ENCODE measurements around the gene AMY1A.
"Not testable (repeated sequence)": the region's sequence is repeated elsewhere in the genome, so short reads cannot be mapped to it uniquely, and the experiment has no call there.

Gene AMY1A

DNA sequence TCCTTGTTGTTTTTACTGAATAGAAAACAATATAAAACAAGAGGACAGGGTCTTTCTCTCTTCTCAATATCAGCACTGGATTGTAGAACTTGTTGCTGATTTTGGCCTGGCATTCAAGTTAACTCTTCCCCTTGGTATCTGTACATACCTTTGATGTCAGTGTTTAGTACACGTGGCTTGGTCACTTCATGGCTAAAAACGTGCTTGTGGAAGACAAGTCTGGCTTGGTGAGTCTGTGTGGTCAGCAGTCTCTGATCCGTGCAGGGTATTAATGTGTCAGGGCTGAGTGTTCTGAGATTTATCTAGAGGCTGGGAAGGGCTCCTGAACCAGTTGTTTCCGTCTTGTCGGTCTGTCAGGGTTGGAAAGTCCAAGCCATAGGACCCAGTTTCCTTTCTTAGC lies at the start of gene AMY1A:
AMY1A (plus strand) TSS at position 301 of the 400 bp plus-strand sequence. CDS start 571 bp downstream, outside the sequence.
- in situ Hi-C loops (cut with MboI; ENCODE audit: low sequenced_read_pairs), result not testable (repeated sequence)

- in situ Hi-C loops (cut with MboI; ENCODE audit: low sequenced_read_pairs), result no loop called here
These were observed 39.2 kb upstream of the AMY1A start for GRCh38 chr1:103616362-103616761.

GRCh38 chr1:103616994-103617477 lies 38.5 kb upstream of the AMY1A start, which contains the start of gene AMY2A:
TSS of gene AMY2A (plus strand) at chr1:103617427. CDS start at chr1:103617441, 14 bp downstream.
- in situ Hi-C loops (cut with MboI; ENCODE audit: low sequenced_read_pairs), result not testable (repeated sequence)

DNA sequence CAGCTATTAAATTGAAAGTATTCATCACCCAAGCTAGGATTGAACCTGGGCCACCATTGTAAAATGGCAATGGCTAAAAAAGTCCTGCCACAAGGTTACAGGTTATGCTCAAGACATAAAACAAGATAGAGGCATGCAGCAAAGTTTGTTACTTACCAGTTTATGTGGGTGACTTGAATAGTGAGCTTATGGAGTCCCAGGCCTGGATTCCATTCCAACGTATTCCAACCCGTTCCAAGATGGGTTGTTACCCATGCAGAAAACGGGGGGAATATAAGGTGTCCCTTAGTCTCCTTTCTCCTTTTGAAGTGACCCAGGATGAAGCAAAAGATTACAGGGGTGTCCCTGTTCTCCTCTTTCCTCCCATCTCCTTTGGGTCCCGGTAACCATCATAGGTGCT lies 28.1 kb upstream of the AMY1A start:
- in situ Hi-C loops (cut with MboI; ENCODE audit: low sequenced_read_pairs), result not testable (repeated sequence)

GRCh38 chr1:103641194-103641593 lies 14.4 kb upstream of the AMY1A start:
- in situ Hi-C loops (cut with MboI; ENCODE audit: low sequenced_read_pairs), result not testable (repeated sequence)

DNA sequence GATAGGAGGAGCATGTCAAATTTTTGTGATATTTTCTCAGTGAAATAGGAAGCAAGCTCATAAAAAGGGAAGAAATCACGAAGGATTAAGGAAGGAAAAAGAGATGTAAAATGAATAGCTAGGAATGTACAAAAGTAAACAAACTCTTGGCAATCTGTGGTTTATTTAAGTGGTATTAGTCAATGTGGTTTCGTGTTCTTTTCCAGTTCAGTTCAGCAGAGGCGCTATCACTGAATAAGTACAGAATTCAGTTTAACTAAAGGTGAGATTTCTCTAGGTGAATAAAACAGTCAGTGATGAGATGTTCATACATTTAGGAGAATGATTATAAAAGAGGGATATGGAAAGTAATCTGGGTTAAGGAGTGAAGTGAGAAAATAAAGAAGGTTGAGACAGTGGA lies 11.7 kb upstream of the AMY1A start:
- in situ Hi-C loops (cut with MboI; ENCODE audit: low sequenced_read_pairs), result not testable (repeated sequence)

DNA sequence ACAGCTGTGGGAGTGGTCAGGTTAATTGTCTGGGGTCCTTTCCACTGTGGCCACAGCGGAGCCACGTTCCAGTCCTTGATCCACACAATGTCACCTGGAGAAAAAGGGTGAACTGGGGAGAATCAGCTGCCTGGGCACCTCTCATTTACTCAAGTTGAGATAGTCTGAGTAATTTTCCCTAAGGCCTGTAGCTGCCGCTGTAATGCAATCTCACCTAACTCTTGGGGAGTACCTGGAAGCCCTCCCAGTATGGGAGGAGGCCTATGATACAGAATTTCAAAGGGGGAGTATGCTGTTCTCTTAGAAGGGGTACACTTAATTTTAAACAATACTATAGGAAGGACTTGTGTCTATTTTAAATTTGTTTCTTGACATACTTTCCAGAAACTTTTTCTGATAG lies 5.3 kb upstream of the AMY1A start:
- in situ Hi-C loops (cut with MboI; ENCODE audit: low sequenced_read_pairs), result not testable (repeated sequence)

DNA sequence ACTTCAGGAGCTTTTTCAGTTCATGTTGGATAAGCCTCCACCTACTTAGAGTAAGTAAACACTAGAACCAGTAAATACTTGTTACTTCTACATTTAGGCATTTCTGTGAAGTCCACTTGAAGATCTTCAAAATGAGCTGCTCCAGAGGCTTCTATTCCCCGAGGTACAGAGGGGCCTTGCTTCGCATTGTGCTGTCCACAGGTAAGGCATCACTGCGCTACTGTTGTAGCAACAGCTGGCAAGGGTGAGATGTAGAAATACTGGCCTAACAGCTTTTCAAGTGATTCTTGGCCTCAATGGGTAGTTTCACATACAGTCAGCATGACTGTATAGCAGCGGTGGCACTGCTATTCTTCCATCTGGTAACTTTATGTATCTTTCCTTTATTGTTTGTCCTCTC lies 4.7 kb upstream of the AMY1A start:
- in situ Hi-C loops (cut with MboI; ENCODE audit: low sequenced_read_pairs), result not testable (repeated sequence)

- in situ Hi-C loops (cut with MboI; ENCODE audit: low sequenced_read_pairs), result not testable (repeated sequence)
These were observed 1.4 kb upstream of the AMY1A start for GRCh38 chr1:103654133-103654532.

- in situ Hi-C loops (cut with MboI; ENCODE audit: low sequenced_read_pairs), result not testable (repeated sequence)
These were observed 20.8 kb downstream of the AMY1A start for GRCh38 chr1:103676335-103676734.

DNA sequence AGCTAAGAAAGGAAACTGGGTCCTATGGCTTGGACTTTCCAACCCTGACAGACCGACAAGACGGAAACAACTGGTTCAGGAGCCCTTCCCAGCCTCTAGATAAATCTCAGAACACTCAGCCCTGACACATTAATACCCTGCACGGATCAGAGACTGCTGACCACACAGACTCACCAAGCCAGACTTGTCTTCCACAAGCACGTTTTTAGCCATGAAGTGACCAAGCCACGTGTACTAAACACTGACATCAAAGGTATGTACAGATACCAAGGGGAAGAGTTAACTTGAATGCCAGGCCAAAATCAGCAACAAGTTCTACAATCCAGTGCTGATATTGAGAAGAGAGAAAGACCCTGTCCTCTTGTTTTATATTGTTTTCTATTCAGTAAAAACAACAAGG lies 40.5 kb downstream of the AMY1A start, which contains the start of gene AMY1B:
AMY1B (minus strand) TSS at position 101 of the 400 bp plus-strand sequence. CDS start 571 bp downstream, outside the sequence.
- in situ Hi-C loops (cut with MboI; ENCODE audit: low sequenced_read_pairs), result not testable (repeated sequence)

DNA sequence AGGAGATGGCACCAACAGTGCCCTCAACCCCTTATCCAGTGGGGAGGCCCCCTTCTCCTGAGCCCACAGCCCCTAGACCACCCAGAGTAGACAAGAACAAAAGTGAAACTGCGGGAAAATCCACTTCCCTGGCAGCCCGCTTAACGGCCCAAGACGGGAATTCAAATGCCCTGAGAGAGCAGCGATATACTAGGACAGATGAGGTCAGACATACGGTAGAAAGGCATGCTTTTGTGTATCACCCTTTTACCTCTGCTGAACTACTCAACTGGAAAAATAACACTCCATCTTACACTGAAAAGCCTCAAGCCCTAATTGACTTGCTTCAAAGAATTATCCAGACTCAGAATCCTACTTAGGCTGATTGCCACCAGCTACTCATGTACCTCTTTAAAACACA lies 41.9 kb downstream of the AMY1A start:
- in situ Hi-C loops (cut with MboI; ENCODE audit: low sequenced_read_pairs), result not testable (repeated sequence)

DNA sequence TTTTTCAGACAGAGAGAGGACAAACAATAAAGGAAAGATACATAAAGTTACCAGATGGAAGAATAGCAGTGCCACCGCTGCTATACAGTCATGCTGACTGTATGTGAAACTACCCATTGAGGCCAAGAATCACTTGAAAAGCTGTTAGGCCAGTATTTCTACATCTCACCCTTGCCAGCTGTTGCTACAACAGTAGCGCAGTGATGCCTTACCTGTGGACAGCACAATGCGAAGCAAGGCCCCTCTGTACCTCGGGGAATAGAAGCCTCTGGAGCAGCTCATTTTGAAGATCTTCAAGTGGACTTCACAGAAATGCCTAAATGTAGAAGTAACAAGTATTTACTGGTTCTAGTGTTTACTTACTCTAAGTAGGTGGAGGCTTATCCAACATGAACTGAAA lies 45.1 kb downstream of the AMY1A start:
- in situ Hi-C loops (cut with MboI; ENCODE audit: low sequenced_read_pairs), result not testable (repeated sequence)

DNA sequence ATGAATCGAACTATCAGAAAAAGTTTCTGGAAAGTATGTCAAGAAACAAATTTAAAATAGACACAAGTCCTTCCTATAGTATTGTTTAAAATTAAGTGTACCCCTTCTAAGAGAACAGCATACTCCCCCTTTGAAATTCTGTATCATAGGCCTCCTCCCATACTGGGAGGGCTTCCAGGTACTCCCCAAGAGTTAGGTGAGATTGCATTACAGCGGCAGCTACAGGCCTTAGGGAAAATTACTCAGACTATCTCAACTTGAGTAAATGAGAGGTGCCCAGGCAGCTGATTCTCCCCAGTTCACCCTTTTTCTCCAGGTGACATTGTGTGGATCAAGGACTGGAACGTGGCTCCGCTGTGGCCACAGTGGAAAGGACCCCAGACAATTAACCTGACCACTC lies 45.7 kb downstream of the AMY1A start:
- in situ Hi-C loops (cut with MboI; ENCODE audit: low sequenced_read_pairs), result not testable (repeated sequence)

GRCh38 chr1:103707670-103708069 lies 52.1 kb downstream of the AMY1A start:
- in situ Hi-C loops (cut with MboI; ENCODE audit: low sequenced_read_pairs), result not testable (repeated sequence)

GRCh38 chr1:103710381-103710780 lies 54.8 kb downstream of the AMY1A start:
- in situ Hi-C loops (cut with MboI; ENCODE audit: low sequenced_read_pairs), result not testable (repeated sequence)
